Activated CD8-positive, alpha-beta memory T cell treated with anti-CD3 and anti-CD28 coated beads, Interleukin-2, amount 10 ng/mL, durations not matched to agents 7 days and 5 days (primary cell): ENCODE measurements around the gene HSPA1L. TPM values are rescaled to one million over a fixed set of nuclear protein-coding genes. Genes with fewer than 3 reads are reported as not detected.
"Not testable (repeated sequence)": the region's sequence is repeated elsewhere in the genome, so short reads cannot be mapped to it uniquely, and the experiment has no call there.

ENCODE experiments used
- ATAC-seq: fragments of 150-1000 bp; cut with Tn5 transposase; one replicate; pipeline ENCODE4 v1.10.0; 2021; ENCODE audit warnings: moderate library complexity
- CTCF ChIA-PET: fragments of 350-600 bp; sonication (Branson Sonifier 250); formaldehyde crosslinking; loops from one replicate; lab custom pipeline; 2021; ENCODE audit warnings: antibody characterized with exemption; lab: Charles Lee
- DNase-seq: peaks from one replicate; pipeline ENCODE4 v3.0.0-alpha.2; 2020
- H3K27ac Mint-ChIP-seq: one replicate; pipeline ENCODE4 v1.8.0; 2021; ENCODE audit warnings: mild to moderate bottlenecking, mixed read lengths
- H3K27me3 Mint-ChIP-seq: one replicate; pipeline ENCODE4 v1.8.0; 2021; ENCODE audit warnings: mixed read lengths
- H3K36me3 Mint-ChIP-seq: one replicate; pipeline ENCODE4 v1.8.0; 2021; ENCODE audit warnings: mild to moderate bottlenecking, mixed read lengths
- H3K4me1 Mint-ChIP-seq: one replicate; pipeline ENCODE4 v1.8.0; 2021; ENCODE audit warnings: mixed read lengths
- H3K4me3 Mint-ChIP-seq: one replicate; pipeline ENCODE4 v1.8.0; 2021; ENCODE audit warnings: mild to moderate bottlenecking, moderate library complexity, mixed read lengths
- H3K9me3 Mint-ChIP-seq: one replicate; pipeline ENCODE4 v1.8.0; 2022; ENCODE audit warnings: low read depth, mixed read lengths
- total RNA-seq, 2 experiments: library from RNA; stranded (reverse); gene quantifications; one replicate each; pipeline ENCODE4 v1.2.3, GENCODE V29; 2021

HSPA1L gene
- 1 to 10 TPM; 2.9 to 3.1 TPM for total RNA-seq

GRCh38 chr6:31815025-31815838 lies at the start of gene HSPA1L, which contains the start of gene HSPA1A:
HSPA1L (minus strand) TSS chr6:31815283; CDS start chr6:31811972, 3,311 bp downstream.
HSPA1A (plus strand) TSS chr6:31815543; CDS start chr6:31815757, 214 bp downstream.
- ATAC-seq (peak; percentile 41), DNase-seq (peak; percentile 89)
- Mint-ChIP-seq H3K27me3 (no peaks in the 10 kb centered on the region), H3K9me3 (no peaks in the 10 kb centered on the region), H3K36me3 (peaks cover 18% of the 10 kb centered on the region), H3K27ac (peak within 1 kb of the TSS; percentile 95), H3K4me1 (peaks cover 56% of the 10 kb centered on the region), H3K4me3 (peak within 1 kb of the TSS; percentile 91)
- CTCF ChIA-PET: interaction anchor here (0.8 to 3.9 kb wide), 7 partner anchors 9 to 75 kb away, joined by 4 to 19 read pairs (median 5); partner anchors contain the start of genes HSPA1B, MSH5 and VARS1

DNA sequence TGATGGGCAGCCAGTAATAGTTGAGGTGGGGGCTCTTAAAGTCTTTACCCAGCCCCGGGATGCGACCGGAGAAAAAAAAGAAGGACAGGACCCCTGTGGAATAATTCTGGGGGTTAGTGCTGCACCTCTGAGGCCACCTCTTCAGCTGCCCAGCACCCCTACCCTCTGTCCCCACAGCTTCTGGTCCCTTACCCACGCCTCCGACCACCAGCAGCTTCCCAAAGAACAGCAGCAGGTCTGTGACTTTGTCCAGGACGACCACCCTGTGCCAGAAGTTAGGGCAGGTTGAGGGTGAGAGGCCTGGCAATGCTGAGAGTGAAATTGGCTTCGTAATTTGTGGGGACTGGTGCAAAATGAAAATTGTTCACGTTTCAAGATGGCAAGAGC lies 49.7 kb upstream of the HSPA1L start:
- DNase-seq: no peak
- H3K9me3 Mint-ChIP-seq: no peaks in the 10 kb centered on the region
- no peak overlapping the region for H3K4me3 Mint-ChIP-seq
- H3K4me1 Mint-ChIP-seq: peaks cover 22% of the 10 kb centered on the region
- no peak for ATAC-seq
- CTCF ChIA-PET: interaction anchor here (1.1 to 1.3 kb wide), 4 partner anchors 24 to 313 kb away, joined by 3 to 5 read pairs (median 4); partner anchors contain the start of gene EHMT2
- no peaks in the 10 kb centered on the region for H3K36me3 Mint-ChIP-seq
- H3K27me3 Mint-ChIP-seq: no peaks in the 10 kb centered on the region
- no peak overlapping the region for H3K27ac Mint-ChIP-seq

DNA sequence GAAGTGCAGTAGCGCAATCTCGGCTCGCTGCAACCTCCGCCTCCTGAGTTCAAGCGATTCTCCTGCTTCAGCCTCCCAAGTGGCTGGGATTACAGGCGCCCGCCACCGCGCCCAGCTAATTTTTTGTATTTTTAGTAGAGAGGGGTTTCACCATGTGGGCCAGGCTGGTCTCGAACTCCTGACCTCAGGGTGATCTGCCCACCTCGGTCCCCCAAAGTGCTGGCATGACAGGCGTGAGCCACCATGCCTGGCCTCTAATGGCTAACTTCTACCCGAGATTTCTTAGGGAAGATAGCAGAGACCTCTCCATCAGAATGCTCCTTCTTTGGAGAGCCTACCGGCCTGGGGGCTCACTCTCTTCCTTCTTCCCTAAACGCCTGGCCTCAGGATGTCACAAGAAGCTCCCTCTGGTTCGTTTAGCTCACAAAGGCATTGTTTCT lies 49.1 kb upstream of the HSPA1L start:
- ATAC-seq, H3K9me3 Mint-ChIP-seq, H3K36me3 Mint-ChIP-seq, H3K27me3 Mint-ChIP-seq, DNase-seq: not testable (repeated sequence)
- CTCF ChIA-PET: interaction anchor here (0.7 to 2.8 kb wide), 10 partner anchors 12 to 313 kb away, joined by 3 to 8 read pairs (median 4); partner anchors contain the start of genes EHMT2 and LY6G5C
- Mint-ChIP-seq H3K4me1 (peaks cover 22% of the 10 kb centered on the region), H3K4me3 (peak overlapping the region; percentile 93), H3K27ac (peak overlapping the region; percentile 90)

- no peaks in the 10 kb centered on the region for H3K27me3 Mint-ChIP-seq
- no peaks in the 10 kb centered on the region for H3K9me3 Mint-ChIP-seq
- DNase-seq (peak; percentile 100), ATAC-seq (peak; percentile 92)
- H3K4me1 Mint-ChIP-seq: peaks cover 22% of the 10 kb centered on the region
- H3K27ac Mint-ChIP-seq: peak within 1 kb of the TSS; percentile 90
- peak within 1 kb of the TSS; percentile 93 for H3K4me3 Mint-ChIP-seq
- peaks cover 3% of the 10 kb centered on the region for H3K36me3 Mint-ChIP-seq
- CTCF ChIA-PET: interaction anchor here (0.6 to 2.8 kb wide), 12 partner anchors 10 to 266 kb away, joined by 3 to 10 read pairs (median 3); partner anchors contain the start of gene EHMT2
These were observed 47.5 kb upstream of the HSPA1L start, which contains the start of gene NEU1 for GRCh38 chr6:31862344-31863235. NEU1 (minus strand) TSS chr6:31862821; CDS start chr6:31862776, 45 bp downstream.

GRCh38 chr6:31861919-31862343 lies 46.8 kb upstream of the HSPA1L start:
- DNase-seq: no peak
- Mint-ChIP-seq H3K27ac (peak overlapping the region; percentile 90), H3K36me3 (peaks cover 3% of the 10 kb centered on the region), H3K4me1 (peaks cover 22% of the 10 kb centered on the region), H3K4me3 (peak overlapping the region; percentile 93), H3K27me3 (no peaks in the 10 kb centered on the region), H3K9me3 (no peaks in the 10 kb centered on the region)
- ATAC-seq: no peak
- CTCF ChIA-PET: interaction anchor here (1.2 to 2.8 kb wide), 6 partner anchors 9 to 205 kb away, joined by 3 to 10 read pairs (median 6); partner anchors contain the start of gene EHMT2

DNA sequence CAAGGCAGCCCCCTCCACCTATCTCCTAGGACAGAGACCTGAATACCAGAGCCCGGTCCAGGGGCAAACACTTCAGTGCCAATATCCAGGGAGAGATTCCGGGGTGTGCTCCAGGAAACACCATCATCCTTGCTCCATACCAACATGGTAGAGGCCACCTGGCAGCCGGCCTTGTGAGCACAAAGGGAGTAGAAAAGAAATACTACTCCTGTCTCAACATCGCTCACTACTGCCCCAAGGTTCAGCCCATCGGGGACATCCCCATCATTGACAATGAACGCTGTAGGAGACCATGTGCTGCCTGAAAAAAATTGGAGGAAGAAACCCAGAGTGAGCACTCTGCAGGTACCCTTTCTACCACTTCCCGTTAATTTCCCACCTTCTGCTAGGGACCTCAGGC lies 46.1 kb upstream of the HSPA1L start:
- no peaks in the 10 kb centered on the region for H3K9me3 Mint-ChIP-seq
- H3K4me3 Mint-ChIP-seq: peak overlapping the region; percentile 93
- ATAC-seq (no peak), DNase-seq (no peak)
- H3K27me3 Mint-ChIP-seq: no peaks in the 10 kb centered on the region
- CTCF ChIA-PET: no interaction called here
- H3K36me3 Mint-ChIP-seq: peaks cover 3% of the 10 kb centered on the region
- H3K4me1 Mint-ChIP-seq: peaks cover 22% of the 10 kb centered on the region
- H3K27ac Mint-ChIP-seq: no peak overlapping the region

GRCh38 chr6:31860349-31860748 lies 45.3 kb upstream of the HSPA1L start:
- H3K4me3 Mint-ChIP-seq: no peak overlapping the region
- DNase-seq (no peak), ATAC-seq (no peak)
- H3K27ac Mint-ChIP-seq: no peak overlapping the region
- H3K27me3 Mint-ChIP-seq: no peaks in the 10 kb centered on the region
- peaks cover 3% of the 10 kb centered on the region for H3K36me3 Mint-ChIP-seq
- CTCF ChIA-PET: interaction anchor here (1.4 kb wide), 1 partner anchor 29 kb away, joined by 3 read pairs; no protein-coding TSS in a partner anchor
- H3K4me1 Mint-ChIP-seq: peaks cover 22% of the 10 kb centered on the region
- no peaks in the 10 kb centered on the region for H3K9me3 Mint-ChIP-seq

DNA sequence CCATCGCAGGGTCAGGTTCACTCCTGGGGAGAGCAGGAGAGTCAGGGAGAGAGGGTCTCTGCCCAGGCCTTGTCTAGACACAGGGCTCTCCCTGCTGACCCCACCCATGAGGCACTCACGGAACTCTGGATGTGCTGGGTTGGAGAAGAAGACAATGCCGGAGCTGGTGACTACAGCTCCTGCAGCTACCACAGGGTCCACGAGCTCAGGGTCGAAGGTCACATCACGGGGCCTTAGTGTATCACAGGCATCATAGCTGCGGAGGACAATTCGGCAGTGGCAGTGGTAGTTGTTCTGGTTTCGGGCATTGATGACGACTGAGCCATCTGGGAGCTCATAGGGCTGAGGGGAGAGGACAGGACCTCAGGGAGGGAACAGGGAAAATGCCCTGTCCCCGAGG lies 44.8 kb upstream of the HSPA1L start:
- Mint-ChIP-seq H3K4me3 (no peak overlapping the region), H3K4me1 (peaks cover 19% of the 10 kb centered on the region), H3K27ac (no peak overlapping the region), H3K9me3 (no peaks in the 10 kb centered on the region), H3K27me3 (no peaks in the 10 kb centered on the region), H3K36me3 (peaks cover 3% of the 10 kb centered on the region)
- ATAC-seq: no peak
- CTCF ChIA-PET: interaction anchor here (1.4 kb wide), 1 partner anchor 29 kb away, joined by 3 read pairs; no protein-coding TSS in a partner anchor
- DNase-seq: no peak

- Mint-ChIP-seq H3K36me3 (peaks cover 3% of the 10 kb centered on the region), H3K27me3 (no peaks in the 10 kb centered on the region), H3K4me1 (peaks cover 17% of the 10 kb centered on the region), H3K9me3 (no peaks in the 10 kb centered on the region), H3K27ac (no peak overlapping the region), H3K4me3 (no peak overlapping the region)
- DNase-seq (no peak), ATAC-seq (no peak)
- CTCF ChIA-PET: no interaction called here
These were observed 43.6 kb upstream of the HSPA1L start for GRCh38 chr6:31858707-31859106.

GRCh38 chr6:31857774-31858173 lies 42.7 kb upstream of the HSPA1L start:
- CTCF ChIA-PET: interaction anchor here (1.5 kb wide), 1 partner anchor 13 kb away, joined by 3 read pairs; no protein-coding TSS in a partner anchor
- DNase-seq, H3K9me3 Mint-ChIP-seq, H3K27ac Mint-ChIP-seq, H3K36me3 Mint-ChIP-seq, H3K4me3 Mint-ChIP-seq, H3K27me3 Mint-ChIP-seq, ATAC-seq: not testable (repeated sequence)
- H3K4me1 Mint-ChIP-seq: peaks cover 16% of the 10 kb centered on the region

GRCh38 chr6:31851980-31852718 lies 37.1 kb upstream of the HSPA1L start:
- not testable (repeated sequence) for H3K27me3 Mint-ChIP-seq, H3K9me3 Mint-ChIP-seq, ATAC-seq, H3K36me3 Mint-ChIP-seq, H3K4me3 Mint-ChIP-seq, H3K4me1 Mint-ChIP-seq, H3K27ac Mint-ChIP-seq, DNase-seq
- CTCF ChIA-PET: interaction anchor here (0.6 to 1.5 kb wide), 2 partner anchors 11 to 17 kb away, joined by 4 to 6 read pairs; partner anchors contain the start of gene NEU1

DNA sequence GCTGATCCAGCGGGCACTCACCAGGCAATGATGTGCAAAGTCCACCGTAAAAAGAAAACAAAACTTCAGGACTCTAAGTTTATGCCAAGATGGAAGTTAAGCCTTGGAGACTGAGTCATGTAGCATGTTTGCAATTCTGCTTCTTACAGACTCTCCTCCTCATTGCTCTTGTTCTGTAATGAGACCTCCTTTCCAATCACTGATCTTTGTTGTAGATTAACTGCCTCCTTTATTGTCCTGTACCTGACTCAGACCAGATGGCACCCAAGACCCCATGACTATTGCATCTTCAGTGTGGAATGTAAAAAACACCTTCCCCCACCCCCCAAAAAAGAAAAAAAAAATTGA lies 36.4 kb upstream of the HSPA1L start:
- Mint-ChIP-seq H3K36me3 (no peaks in the 10 kb centered on the region), H3K4me1 (no peaks in the 10 kb centered on the region), H3K27me3 (no peaks in the 10 kb centered on the region), H3K4me3 (no peak overlapping the region), H3K9me3 (no peaks in the 10 kb centered on the region), H3K27ac (no peak overlapping the region)
- CTCF ChIA-PET: no interaction called here
- no peak for ATAC-seq
- no peak for DNase-seq
